SK-N-MC (cell line): Measurements from ENCODE around the gene DPEP3.
"Not testable (repeated sequence)": the region's sequence is repeated elsewhere in the genome, so short reads cannot be mapped to it uniquely, and the experiment has no call there.

ENCODE experiments used
- DNase-seq: peaks from one replicate; pipeline ENCODE4 v3.0.0-alpha.2; 2011; ENCODE audit warnings: low read depth, low spot score
- H3K27ac ChIP-seq: fragments of 200-600 bp; sonication (generic); 2 replicates; pipeline ENCODE4 v1.5.1; 2016; ENCODE audit warnings: mixed run types
- H3K36me3 ChIP-seq: fragments of 200-600 bp; sonication (generic); 2 replicates; pipeline ENCODE4 v1.6.1; 2017; ENCODE audit warnings: antibody characterized with exemption, low read length, mixed read lengths; ENCODE audit not compliant: insufficient read depth
- H3K4me3 ChIP-seq: fragments of 200-600 bp; sonication (generic); 2 replicates; pipeline ENCODE4 v1.5.1; 2016
- H3K9ac ChIP-seq: fragments of 200-600 bp; sonication (generic); 2 replicates; pipeline ENCODE4 v1.8.0; 2017; ENCODE audit warnings: mixed run types, mixed read lengths; ENCODE audit not compliant: insufficient read length
- H3K9me3 ChIP-seq: fragments of 200-600 bp; sonication (generic); 2 replicates; pipeline ENCODE4 v1.6.1; 2017; ENCODE audit warnings: low read depth, mild to moderate bottlenecking, antibody characterized with exemption, low read length, moderate library complexity, mixed read lengths
- EZH2 ChIP-seq: fragments of 200-600 bp; sonication (generic); IDR thresholded peaks from one replicate; pipeline ENCODE4 v1.6.1; 2017; ENCODE audit warnings: antibody characterized with exemption
- FOXP2 ChIP-seq: optimal IDR thresholded peaks from 2 replicates; pipeline ENCODE3; 2011; ENCODE audit warnings: mild to moderate bottlenecking, moderate library complexity; ENCODE audit not compliant: insufficient read depth; ENCODE audit errors: extremely low read length, control extremely low read depth
- POLR2AphosphoS5 ChIP-seq: IDR thresholded peaks from 2 replicates; pipeline ENCODE4 v1.6.1; 2012; ENCODE audit warnings: mild to moderate bottlenecking, low read depth, low read length, borderline replicate concordance

The DPEP3 gene

GRCh38 chr16:67996666-67997065 lies 16.4 kb upstream of the DPEP3 start:
- H3K9ac ChIP-seq, result no peak overlapping the region

GRCh38 chr16:67995423-67995822 lies 15.1 kb upstream of the DPEP3 start:
- Histone ChIP-seq H3K36me3 (no peaks in the 10 kb centered on the region), H3K27ac (no peak overlapping the region), H3K9ac (no peak overlapping the region), H3K4me3 (no peak overlapping the region), H3K9me3 (no peaks in the 10 kb centered on the region)
- TF ChIP-seq EZH2, result no peak
- no peak for DNase-seq

More at GRCh38 chr16:67996666-67997065, 16.4 kb upstream of the DPEP3 start:
- no peak for TF ChIP-seq POLR2AphosphoS5
- TF ChIP-seq EZH2, result no peak
- TF ChIP-seq FOXP2, result no peak
- no peak overlapping the region for H3K4me3 ChIP-seq
- DNase-seq, result no peak
- H3K36me3 ChIP-seq, result no peaks in the 10 kb centered on the region
- no peak overlapping the region for H3K27ac ChIP-seq
- no peaks in the 10 kb centered on the region for H3K9me3 ChIP-seq

GRCh38 chr16:67994040-67994408 lies 13.7 kb upstream of the DPEP3 start:
- DNase-seq, H3K36me3 ChIP-seq, H3K4me3 ChIP-seq, H3K27ac ChIP-seq, H3K9me3 ChIP-seq, H3K9ac ChIP-seq: not testable (repeated sequence)

GRCh38 chr16:67993207-67994039 lies 13.1 kb upstream of the DPEP3 start:
- TF ChIP-seq EZH2 (no peak), POLR2AphosphoS5 (no peak), FOXP2 (no peak)
- H3K36me3 ChIP-seq, result no peaks in the 10 kb centered on the region
- no peak overlapping the region for H3K9ac ChIP-seq
- no peak overlapping the region for H3K27ac ChIP-seq
- H3K9me3 ChIP-seq, result no peaks in the 10 kb centered on the region
- DNase-seq, result no peak
- no peak overlapping the region for H3K4me3 ChIP-seq

- Histone ChIP-seq H3K27ac (no peak overlapping the region), H3K4me3 (no peak overlapping the region), H3K36me3 (no peaks in the 10 kb centered on the region), H3K9me3 (no peaks in the 10 kb centered on the region), H3K9ac (no peak overlapping the region)
- no peak for DNase-seq
- TF ChIP-seq EZH2, result no peak
- TF ChIP-seq FOXP2, result no peak
- no peak for TF ChIP-seq POLR2AphosphoS5
These were observed 12.4 kb upstream of the DPEP3 start for GRCh38 chr16:67992661-67993206.

- Histone ChIP-seq H3K9me3 (no peaks in the 10 kb centered on the region), H3K9ac (no peak overlapping the region), H3K4me3 (no peak overlapping the region), H3K36me3 (no peaks in the 10 kb centered on the region), H3K27ac (no peak overlapping the region)
- TF ChIP-seq EZH2, result no peak
- no peak for TF ChIP-seq POLR2AphosphoS5
- TF ChIP-seq FOXP2, result no peak
- no peak for DNase-seq
These were observed 9.7 kb upstream of the DPEP3 start for GRCh38 chr16:67990018-67990386.

- TF ChIP-seq FOXP2, result no peak
- TF ChIP-seq EZH2, result no peak
- no peak for TF ChIP-seq POLR2AphosphoS5
- H3K9ac ChIP-seq, result no peak overlapping the region
- DNase-seq, result no peak
- H3K9me3 ChIP-seq, result no peaks in the 10 kb centered on the region
- no peaks in the 10 kb centered on the region for H3K36me3 ChIP-seq
- no peak overlapping the region for H3K4me3 ChIP-seq
- no peak overlapping the region for H3K27ac ChIP-seq
These were observed 9.2 kb upstream of the DPEP3 start for GRCh38 chr16:67989322-67990017.

GRCh38 chr16:67988675-67989074 lies 8.4 kb upstream of the DPEP3 start:
- H3K9ac ChIP-seq, result no peak overlapping the region
- TF ChIP-seq EZH2 (no peak), FOXP2 (no peak), POLR2AphosphoS5 (no peak)
- no peaks in the 10 kb centered on the region for H3K36me3 ChIP-seq
- H3K27ac ChIP-seq, result no peak overlapping the region
- no peak for DNase-seq
- H3K9me3 ChIP-seq, result no peaks in the 10 kb centered on the region
- no peak overlapping the region for H3K4me3 ChIP-seq
